Measurements from ENCODE around the gene MAML2.

MAML2 gene

GRCh38 chr11:96056576-96056975 lies 286.4 kb downstream of the MAML2 start:
- no peak for DNase-seq

- no peak for DNase-seq
These were observed 287.1 kb downstream of the MAML2 start for GRCh38 chr11:96055706-96056387.

DNA sequence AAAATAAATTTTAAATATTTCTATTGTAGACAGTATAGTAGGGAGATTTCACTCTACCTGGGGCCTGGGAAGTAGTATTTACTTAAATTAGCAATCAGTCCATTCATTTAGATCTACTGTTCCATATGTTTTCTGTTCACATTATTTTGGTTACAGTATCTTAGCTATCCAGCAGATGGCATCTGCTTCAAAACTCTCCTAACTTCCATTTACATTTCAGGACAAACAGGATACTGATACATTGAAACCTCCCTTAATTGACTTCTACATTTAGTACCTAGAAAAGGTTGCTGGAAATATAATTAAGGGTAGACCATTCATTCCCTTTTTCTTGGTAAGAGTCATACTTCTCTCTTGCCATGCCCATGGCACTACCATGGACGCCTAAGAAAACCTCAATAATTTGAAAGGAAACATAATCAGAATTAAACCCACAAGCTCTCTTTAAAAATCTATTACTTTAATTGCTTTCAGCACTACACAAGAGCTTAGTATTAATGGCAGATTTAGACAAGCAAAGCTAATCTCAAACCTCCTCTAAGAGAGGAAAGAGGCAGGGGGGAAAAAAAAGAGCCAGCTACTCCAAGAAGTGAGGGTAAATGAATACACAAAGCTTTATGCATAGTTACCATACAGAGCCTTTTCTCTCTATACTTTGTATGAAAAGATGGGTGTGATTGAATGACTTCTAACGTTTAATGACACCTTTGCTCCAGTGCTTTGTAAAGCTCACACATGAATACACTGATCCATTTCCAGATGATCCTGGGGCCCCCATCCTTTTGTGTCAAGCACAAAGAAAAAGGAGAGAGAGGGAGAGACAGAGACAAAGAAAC lies 287.9 kb downstream of the MAML2 start:
- DNase-seq: no peak

DNA sequence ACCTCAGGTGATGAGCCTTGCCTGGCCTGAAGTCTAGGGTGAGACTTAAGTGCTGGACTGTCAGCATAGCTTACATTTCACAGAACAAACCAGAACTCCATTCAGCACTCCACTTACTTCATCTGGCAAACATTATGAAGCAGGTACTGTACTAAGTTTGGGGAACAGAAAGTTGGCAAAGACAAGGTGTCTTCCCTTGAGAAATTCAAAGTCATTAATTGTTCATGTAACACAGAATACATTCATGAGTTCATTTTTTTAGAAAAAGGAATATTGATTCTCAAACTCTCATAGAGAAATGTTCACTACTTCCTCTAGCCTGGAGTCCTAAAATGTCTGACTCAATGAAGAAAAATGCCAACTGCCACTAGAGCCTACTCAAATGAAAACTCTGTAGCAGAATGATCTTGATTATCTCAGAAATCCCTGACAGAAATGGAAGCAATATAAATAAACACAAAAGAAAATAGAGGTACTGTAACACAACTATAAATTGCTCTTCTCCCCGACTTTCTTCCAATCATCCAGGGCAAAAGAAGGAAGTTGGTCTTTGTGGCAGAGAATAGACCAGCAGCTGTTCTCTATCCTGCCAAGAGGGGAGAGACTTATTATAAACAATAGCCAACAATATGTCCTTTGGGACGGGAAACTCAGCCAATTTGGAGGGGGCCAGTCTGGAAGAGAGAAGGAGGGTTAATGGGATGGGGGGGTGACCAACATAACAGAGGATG lies 289.9 kb downstream of the MAML2 start:
- no peak for DNase-seq

DNA sequence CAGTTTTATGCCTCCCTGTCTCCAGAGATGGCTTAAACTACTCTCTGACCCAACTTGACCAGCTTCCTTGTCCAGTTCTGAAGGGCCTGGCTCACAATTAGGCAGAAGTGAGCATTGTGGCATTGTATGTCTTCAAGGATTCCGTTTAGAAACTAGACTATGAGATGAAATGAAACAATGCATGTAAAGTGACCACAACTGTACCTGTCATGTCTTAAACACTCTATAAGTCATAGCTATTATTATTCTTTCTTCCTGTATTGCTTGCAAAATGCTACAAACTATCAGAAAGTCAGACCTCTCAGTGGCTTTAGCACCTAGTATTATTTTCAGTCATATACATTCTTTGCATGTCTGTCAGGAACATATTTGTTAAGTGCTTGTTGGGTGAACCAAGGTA lies 291.2 kb downstream of the MAML2 start:
- DNase-seq: no peak

- no peak for DNase-seq
These were observed 292.4 kb downstream of the MAML2 start for GRCh38 chr11:96050435-96051182.

DNA sequence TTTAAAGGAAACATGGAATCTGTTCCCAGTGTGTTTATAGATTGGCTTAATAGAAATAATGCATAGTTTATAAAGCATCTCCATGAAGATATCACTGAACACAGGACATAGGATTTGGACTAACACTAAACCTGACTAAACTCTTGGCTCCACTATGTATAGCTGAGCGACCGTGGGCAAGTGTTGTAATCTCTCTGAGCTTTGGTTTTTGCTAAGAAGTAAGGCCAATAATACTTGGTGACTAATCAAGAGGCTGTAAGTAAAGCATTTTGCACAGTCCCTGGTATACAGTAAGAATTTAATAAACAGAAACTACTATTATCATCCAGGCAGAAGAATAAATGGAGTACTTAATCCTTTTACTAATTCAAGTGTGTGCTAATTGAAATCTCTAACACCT lies 293.6 kb downstream of the MAML2 start:
- DNase-seq: no peak

- DNase-seq: peak; percentile 78
These were observed 297.2 kb downstream of the MAML2 start for GRCh38 chr11:96045622-96046456.

GRCh38 chr11:96044747-96045146 lies 298.2 kb downstream of the MAML2 start:
- DNase-seq: no peak

DNA sequence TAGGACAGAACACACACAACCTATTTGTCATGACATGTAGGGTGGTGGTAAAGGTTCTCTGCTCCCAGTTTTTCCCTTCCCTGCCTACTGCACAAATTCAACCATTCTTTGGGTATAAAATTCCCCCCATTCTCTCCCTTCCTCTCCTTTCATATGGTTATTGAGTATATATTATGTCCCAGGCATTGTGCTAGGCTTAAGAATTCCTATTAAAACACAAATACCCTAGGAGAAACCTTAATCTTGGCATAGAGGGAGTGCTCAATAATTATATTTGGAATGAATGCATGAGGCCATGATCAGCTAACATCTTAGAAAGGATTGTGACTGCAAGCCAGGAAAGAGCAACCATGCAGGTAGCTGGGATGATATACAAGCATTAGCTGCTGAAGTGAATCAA lies 298.7 kb downstream of the MAML2 start:
- no peak for DNase-seq

DNA sequence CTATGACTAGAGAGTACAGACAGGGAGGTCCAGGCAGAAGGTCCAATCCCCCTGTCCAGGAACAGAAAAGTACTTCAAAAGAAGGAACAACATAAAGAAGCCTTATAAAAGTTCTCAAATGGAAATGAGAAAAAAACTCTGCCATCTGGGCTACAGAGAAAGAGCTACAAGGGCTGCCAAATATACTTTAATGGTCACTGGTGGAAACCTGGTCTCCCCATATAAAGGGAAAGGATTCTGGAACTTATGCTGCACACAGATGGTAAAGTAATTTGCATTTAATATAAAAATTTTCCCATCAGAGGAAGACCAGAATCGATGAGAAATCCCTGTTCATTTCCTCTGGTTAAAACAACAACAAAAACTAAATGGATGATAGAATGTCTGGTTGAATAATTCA lies 299.7 kb downstream of the MAML2 start:
- DNase-seq: no peak

- DNase-seq: no peak
These were observed 304.9 kb downstream of the MAML2 start for GRCh38 chr11:96038046-96038445.

- no peak for DNase-seq
These were observed 305.5 kb downstream of the MAML2 start for GRCh38 chr11:96037405-96037949.

- no peak for DNase-seq
These were observed 306.1 kb downstream of the MAML2 start for GRCh38 chr11:96036863-96037262.

- DNase-seq: no peak
These were observed 307.3 kb downstream of the MAML2 start for GRCh38 chr11:96035740-96036078.

DNA sequence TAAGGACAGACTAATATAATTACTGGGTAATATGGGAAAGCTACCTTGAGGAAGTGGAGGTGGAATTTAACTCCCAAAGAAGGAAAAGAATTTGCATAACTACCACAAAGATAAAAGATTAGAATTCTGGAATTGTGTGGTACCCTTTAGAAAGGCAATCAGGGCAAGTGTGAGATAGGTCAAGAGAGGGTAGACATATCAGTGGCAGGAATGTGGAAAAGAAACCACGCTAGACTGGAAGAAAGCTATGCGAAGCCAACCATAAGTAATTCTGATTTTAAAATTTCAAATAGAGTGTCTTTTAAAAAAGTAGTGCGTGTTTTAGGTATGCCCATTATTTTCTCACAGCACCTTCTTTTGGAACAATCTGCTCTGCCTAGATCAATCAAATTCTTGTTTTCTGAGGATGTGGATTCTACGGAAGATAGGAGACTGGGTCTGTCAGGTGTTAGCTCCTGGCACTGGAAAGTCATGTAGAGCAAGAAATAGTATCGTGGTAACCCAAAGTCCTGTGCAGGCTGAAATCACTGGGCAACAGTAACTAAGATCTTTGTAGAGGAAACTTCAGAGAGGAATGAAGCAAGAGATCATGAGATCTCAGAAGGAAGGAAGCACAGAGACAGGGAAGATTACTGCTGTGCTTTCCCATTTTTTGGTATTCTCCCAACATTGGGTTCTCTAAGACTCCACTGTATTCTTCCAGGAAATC lies 307.8 kb downstream of the MAML2 start:
- DNase-seq: no peak

GRCh38 chr11:96033599-96033998 lies 309.4 kb downstream of the MAML2 start:
- DNase-seq: no peak

DNA sequence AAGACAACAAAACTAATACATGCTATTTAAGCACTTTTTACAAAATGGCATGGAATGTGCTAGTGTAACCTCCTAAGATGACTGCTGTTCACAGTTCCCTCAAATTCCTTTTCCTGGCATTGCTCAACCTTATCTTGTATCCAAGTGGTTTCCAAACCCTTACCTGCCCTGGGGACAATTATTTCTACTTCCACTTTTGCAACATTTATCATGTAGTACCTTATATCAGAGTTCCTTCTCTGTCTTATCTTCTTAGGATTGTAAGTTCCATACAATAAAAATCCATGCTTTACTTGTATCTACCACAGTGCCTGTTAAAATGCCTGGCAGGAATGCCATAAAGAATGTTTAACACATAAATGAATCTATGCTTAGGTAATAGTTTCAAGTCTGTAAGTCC lies 309.9 kb downstream of the MAML2 start:
- no peak for DNase-seq

DNA sequence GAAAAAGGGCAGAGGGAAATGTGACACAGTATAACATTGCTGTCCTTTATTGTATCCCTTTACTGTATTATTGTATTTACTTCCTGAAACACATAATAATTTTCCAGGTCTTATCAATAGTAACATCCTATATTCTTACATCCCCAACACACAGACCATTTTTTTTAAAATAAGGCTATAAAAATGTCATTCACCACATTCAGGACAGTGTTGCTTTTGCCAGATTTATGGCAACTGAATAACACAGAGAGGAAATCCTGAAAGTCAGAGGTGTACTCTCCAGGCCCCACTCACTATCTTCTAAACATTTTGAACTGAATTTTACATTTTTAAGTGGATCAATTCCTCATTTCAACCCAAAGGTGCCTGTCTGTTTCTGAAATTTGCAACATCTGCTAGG lies 314.2 kb downstream of the MAML2 start:
- no peak for DNase-seq

DNA sequence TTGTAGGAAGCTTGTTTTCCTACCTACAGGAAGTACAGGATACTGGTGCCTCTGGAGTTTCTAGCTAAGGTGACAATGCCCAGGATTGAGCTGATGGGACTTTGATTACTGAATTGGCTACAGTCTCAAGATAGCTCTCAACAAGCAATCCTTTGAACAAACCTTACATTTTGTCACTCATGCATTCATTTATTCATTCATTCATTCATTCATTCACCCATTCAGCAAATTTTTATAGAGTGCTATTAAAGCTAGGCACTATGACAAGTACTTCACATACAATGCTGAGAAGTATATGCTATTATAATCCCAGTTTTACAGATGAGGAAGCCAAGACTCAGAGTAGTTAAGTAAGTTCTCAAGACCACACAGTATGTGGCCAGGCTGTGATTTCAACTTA lies 316.0 kb downstream of the MAML2 start:
- no peak for DNase-seq

DNA sequence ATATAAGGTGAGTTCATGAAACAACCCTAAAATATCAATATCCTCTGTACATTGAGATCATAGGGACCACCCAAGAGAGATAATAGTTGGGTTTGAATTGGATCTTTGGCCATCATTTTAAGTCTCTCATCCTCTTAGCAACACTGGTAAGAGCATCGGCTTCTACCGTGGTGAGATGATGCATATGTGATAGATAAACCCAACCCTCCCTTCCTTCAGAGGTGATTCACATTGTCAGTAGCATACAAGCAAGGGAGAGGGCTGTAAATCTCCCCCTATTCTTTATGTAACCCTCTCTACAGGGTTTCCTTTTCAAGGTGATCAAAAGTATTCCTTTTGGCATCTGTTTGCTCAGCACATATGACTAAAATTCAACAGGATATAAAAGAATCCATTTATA lies 316.7 kb downstream of the MAML2 start:
- DNase-seq: no peak

Measured in right forelimb (tissue), 1 donor.